ENCODE results near the gene ATXN3L. TPM values are rescaled to one million over a fixed set of nuclear protein-coding genes. Genes with fewer than 3 reads are reported as not detected.

The ATXN3L gene
- polyA plus RNA-seq, 1 donor from 2014 or later: not detected

DNA sequence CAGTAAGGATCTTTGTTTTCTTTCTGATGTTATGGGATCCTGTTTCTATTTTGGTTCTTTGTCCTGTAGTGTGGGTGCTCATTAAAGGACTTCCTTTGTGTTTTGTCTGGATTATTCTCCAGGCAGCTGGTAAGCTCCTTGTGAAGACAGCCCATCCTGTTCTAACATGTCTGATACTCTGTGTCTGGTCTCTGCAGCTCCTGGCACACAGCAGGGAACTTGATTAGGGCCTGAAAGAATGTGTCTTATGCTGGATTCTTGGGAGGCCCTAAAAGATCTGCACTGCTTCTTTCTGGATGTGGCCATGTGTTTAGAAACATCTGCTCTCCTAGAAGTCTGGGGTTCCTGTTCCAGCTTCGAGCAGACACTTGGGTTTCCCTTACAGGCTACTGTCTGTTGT lies 38.1 kb upstream of the ATXN3L start:
- H4K20me1 ChIP-seq (ENCODE audit: insufficient read depth): no peaks in the 10 kb centered on the region
- H3K36me3 ChIP-seq (ENCODE audit: insufficient read depth, low read length): no peaks in the 10 kb centered on the region
- TF ChIP-seq POLR2AphosphoS5 (IDR thresholded peaks at IDR 0.05) (no peak), TAF1 (IDR thresholded peaks at IDR 0.05; ENCODE audit: low read depth) (no peak), EZH2 (IDR thresholded peaks at IDR 0.05; ENCODE audit: borderline replicate concordance, insufficient read depth, low read length, poor library complexity, severe bottlenecking) (no peak), MXI1 (conservative IDR thresholded peaks at IDR 0.05; ENCODE audit: poor library complexity, severe bottlenecking) (no peak), EP300 (conservative IDR thresholded peaks at IDR 0.05; ENCODE audit: poor library complexity, severe bottlenecking) (no peak), SMC3 (conservative IDR thresholded peaks at IDR 0.05; ENCODE audit: poor library complexity) (no peak), RAD21 (conservative IDR thresholded peaks at IDR 0.05) (no peak)
- TF ChIP-seq, protein P1, sequence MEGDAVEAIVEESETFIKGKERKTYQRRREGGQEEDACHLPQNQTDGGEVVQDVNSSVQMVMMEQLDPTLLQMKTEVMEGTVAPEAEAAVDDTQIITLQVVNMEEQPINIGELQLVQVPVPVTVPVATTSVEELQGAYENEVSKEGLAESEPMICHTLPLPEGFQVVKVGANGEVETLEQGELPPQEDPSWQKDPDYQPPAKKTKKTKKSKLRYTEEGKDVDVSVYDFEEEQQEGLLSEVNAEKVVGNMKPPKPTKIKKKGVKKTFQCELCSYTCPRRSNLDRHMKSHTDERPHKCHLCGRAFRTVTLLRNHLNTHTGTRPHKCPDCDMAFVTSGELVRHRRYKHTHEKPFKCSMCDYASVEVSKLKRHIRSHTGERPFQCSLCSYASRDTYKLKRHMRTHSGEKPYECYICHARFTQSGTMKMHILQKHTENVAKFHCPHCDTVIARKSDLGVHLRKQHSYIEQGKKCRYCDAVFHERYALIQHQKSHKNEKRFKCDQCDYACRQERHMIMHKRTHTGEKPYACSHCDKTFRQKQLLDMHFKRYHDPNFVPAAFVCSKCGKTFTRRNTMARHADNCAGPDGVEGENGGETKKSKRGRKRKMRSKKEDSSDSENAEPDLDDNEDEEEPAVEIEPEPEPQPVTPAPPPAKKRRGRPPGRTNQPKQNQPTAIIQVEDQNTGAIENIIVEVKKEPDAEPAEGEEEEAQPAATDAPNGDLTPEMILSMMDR (IDR thresholded peaks at IDR 0.05; ENCODE audit: poor library complexity, severe bottlenecking): no peak
- TF ChIP-seq, protein P2, sequence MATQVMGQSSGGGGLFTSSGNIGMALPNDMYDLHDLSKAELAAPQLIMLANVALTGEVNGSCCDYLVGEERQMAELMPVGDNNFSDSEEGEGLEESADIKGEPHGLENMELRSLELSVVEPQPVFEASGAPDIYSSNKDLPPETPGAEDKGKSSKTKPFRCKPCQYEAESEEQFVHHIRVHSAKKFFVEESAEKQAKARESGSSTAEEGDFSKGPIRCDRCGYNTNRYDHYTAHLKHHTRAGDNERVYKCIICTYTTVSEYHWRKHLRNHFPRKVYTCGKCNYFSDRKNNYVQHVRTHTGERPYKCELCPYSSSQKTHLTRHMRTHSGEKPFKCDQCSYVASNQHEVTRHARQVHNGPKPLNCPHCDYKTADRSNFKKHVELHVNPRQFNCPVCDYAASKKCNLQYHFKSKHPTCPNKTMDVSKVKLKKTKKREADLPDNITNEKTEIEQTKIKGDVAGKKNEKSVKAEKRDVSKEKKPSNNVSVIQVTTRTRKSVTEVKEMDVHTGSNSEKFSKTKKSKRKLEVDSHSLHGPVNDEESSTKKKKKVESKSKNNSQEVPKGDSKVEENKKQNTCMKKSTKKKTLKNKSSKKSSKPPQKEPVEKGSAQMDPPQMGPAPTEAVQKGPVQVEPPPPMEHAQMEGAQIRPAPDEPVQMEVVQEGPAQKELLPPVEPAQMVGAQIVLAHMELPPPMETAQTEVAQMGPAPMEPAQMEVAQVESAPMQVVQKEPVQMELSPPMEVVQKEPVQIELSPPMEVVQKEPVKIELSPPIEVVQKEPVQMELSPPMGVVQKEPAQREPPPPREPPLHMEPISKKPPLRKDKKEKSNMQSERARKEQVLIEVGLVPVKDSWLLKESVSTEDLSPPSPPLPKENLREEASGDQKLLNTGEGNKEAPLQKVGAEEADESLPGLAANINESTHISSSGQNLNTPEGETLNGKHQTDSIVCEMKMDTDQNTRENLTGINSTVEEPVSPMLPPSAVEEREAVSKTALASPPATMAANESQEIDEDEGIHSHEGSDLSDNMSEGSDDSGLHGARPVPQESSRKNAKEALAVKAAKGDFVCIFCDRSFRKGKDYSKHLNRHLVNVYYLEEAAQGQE (IDR thresholded peaks at IDR 0.05; ENCODE audit: borderline replicate concordance): no peak
- no peak overlapping the region for H3K9ac ChIP-seq (ENCODE audit: low read length)
- H3K4me3 ChIP-seq (ENCODE audit: low read length): no peak overlapping the region
- H3K9me3 ChIP-seq (ENCODE audit: low read length): no peaks in the 10 kb centered on the region
- no peaks in the 10 kb centered on the region for H3K79me2 ChIP-seq (replicated peaks; ENCODE audit: insufficient read depth, low read length)
- H3F3A ChIP-seq (ENCODE audit: insufficient read depth, low read length, poor library complexity, severe bottlenecking): no peaks in the 10 kb centered on the region
- no peaks in the 10 kb centered on the region for H3K27me3 ChIP-seq (ENCODE audit: insufficient read depth, low read depth, low read length)
- no peak overlapping the region for H2AFZ ChIP-seq (ENCODE audit: low read depth, low read length)
- H3K9me2 ChIP-seq (ENCODE audit: insufficient read depth, low read length): no peaks in the 10 kb centered on the region
- no peak overlapping the region for H3K27ac ChIP-seq (ENCODE audit: low read length)
- no peak overlapping the region for H3K4me2 ChIP-seq (ENCODE audit: low read length)

DNA sequence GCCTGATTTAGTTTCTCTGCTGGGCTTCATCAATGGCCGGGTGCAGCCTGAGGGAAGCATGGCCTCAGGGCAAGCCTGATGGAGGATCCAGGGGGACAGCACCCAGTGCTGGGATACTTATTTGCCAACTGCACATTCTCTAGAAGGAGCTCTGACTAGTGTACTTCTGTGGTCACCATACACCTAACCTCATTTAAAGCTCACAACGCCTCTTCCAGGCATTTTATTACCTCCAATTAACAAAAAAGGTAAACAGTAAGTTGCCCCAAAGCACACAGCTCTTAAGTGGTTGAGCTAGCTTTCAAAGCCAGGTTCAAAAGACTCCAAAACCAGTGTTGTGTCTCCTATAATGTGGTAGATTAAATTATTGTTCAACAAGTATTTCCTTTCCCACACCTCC lies 26.8 kb upstream of the ATXN3L start:
- H3K27me3 ChIP-seq (ENCODE audit: insufficient read depth, low read depth, low read length): no peaks in the 10 kb centered on the region

More for the DNA sequence above, 26.8 kb upstream of the ATXN3L start:
- Histone ChIP-seq H3K27ac (ENCODE audit: low read length) (no peak overlapping the region), H3K79me2 (replicated peaks; ENCODE audit: insufficient read depth, low read length) (no peaks in the 10 kb centered on the region), H3K9me3 (ENCODE audit: low read length) (no peaks in the 10 kb centered on the region), H3K4me2 (ENCODE audit: low read length) (no peak overlapping the region), H3K9ac (ENCODE audit: low read length) (no peak overlapping the region), H3K9me2 (ENCODE audit: insufficient read depth, low read length) (no peaks in the 10 kb centered on the region), H3F3A (ENCODE audit: insufficient read depth, low read length, poor library complexity, severe bottlenecking) (no peaks in the 10 kb centered on the region), H4K20me1 (ENCODE audit: insufficient read depth) (no peaks in the 10 kb centered on the region), H3K4me3 (ENCODE audit: low read length) (no peak overlapping the region), H2AFZ (ENCODE audit: low read depth, low read length) (no peak overlapping the region), H3K36me3 (ENCODE audit: insufficient read depth, low read length) (no peaks in the 10 kb centered on the region)
- no peak for TF ChIP-seq POLR2AphosphoS5 (IDR thresholded peaks at IDR 0.05)
- TF ChIP-seq EP300 (conservative IDR thresholded peaks at IDR 0.05; ENCODE audit: poor library complexity, severe bottlenecking): no peak
- TF ChIP-seq, protein P2 (IDR thresholded peaks at IDR 0.05; ENCODE audit: borderline replicate concordance): no peak
- no peak for TF ChIP-seq RAD21 (conservative IDR thresholded peaks at IDR 0.05)
- TF ChIP-seq TAF1 (IDR thresholded peaks at IDR 0.05; ENCODE audit: low read depth): no peak
- TF ChIP-seq MXI1 (conservative IDR thresholded peaks at IDR 0.05; ENCODE audit: poor library complexity, severe bottlenecking): no peak

All from neural cell (in vitro differentiated cells).